ENCODE measurements around the gene INTS1.

INTS1 gene

GRCh38 chr7:1426474-1426873, 77.7 kb downstream of the INTS1 start:
- Mint-ChIP-seq H3K9me3 (no peaks in the 10 kb centered on the region), H3K27ac (no peak overlapping the region), H3K36me3 (no peaks in the 10 kb centered on the region), H3K4me1 (no peaks in the 10 kb centered on the region), H3K4me3 (no peak overlapping the region)
- DNase-seq (ENCODE audit: low spot score in 2 of 2), result no peak
- no peak for ATAC-seq

GRCh38 chr7:1425292-1426136, 78.7 kb downstream of the INTS1 start:
- Mint-ChIP-seq H3K4me3 (no peak overlapping the region), H3K9me3 (no peaks in the 10 kb centered on the region), H3K36me3 (no peaks in the 10 kb centered on the region), H3K4me1 (no peaks in the 10 kb centered on the region), H3K27ac (no peak overlapping the region)
- no peak for DNase-seq (ENCODE audit: low spot score in 2 of 2)
- ATAC-seq, result peak; percentile 41

DNA sequence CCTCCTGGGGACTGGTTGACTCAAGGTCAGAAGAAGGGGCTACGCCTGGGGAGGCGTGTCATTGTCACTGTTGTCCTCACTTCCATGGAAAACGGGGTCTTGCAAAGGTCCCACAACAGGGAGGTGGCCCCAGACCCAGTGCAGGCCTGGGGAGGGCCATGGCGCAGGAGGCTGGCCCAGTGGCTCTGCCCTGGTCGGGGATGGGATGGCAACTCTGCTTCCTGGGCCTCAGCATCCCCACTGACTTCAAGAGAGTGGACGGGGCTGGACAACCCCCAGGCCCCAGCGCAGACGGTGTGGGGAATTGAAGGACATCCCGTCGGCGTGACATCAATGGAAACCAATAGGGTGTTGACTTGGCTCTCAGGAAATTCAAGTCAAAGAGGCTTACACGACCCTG, 80.1 kb downstream of the INTS1 start:
- peaks cover 6% of the 10 kb centered on the region for H3K4me1 Mint-ChIP-seq
- no peaks in the 10 kb centered on the region for H3K9me3 Mint-ChIP-seq
- H3K4me3 Mint-ChIP-seq, result no peak overlapping the region
- no peak overlapping the region for H3K27ac Mint-ChIP-seq
- DNase-seq (ENCODE audit: low spot score in 2 of 2) (no peak), ATAC-seq (no peak)
- no peaks in the 10 kb centered on the region for H3K36me3 Mint-ChIP-seq

GRCh38 chr7:1423264-1423811, 80.9 kb downstream of the INTS1 start:
- no peaks in the 10 kb centered on the region for H3K9me3 Mint-ChIP-seq
- ATAC-seq, result no peak
- peaks cover 10% of the 10 kb centered on the region for H3K4me1 Mint-ChIP-seq
- H3K4me3 Mint-ChIP-seq, result no peak overlapping the region
- no peak overlapping the region for H3K27ac Mint-ChIP-seq
- no peak for DNase-seq (ENCODE audit: low spot score in 2 of 2)
- H3K36me3 Mint-ChIP-seq, result no peaks in the 10 kb centered on the region

DNA sequence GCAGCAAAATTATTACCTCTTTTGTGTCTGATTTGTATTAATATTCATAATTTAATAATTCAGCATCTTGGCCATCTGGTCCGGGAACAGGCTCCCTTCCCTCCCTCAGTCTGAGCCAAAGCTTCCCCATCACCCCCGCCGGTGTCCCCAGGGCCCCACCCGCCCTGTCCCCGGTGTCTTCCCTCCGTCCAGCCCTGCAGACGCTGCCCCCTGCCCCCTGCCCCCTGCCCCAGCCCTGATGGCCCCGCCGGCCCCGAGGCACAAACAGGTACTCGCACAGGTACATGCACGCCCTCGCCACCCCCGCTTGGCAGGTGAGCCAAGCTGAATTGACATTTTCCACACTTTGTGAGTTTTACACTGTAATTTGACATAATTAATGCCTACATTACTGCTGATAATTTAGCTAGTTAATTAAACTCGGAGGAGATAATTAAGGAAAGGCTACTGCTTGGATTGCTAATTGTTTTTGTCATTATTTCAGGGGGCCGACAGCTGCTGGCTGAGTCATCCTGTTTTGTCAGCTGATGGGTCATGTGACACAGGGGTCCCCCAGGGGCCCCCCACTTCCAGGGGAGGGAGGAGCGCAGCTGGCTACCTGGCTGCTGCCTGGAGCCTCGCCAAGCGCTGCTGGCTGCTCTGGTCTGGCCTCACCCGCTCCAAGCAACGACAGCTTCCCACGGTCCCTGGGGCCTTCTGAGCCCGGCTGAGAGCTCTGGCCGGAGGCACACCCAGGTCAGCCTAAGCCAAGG, 81.5 kb downstream of the INTS1 start:
- ATAC-seq, result no peak
- H3K27ac Mint-ChIP-seq, result no peak overlapping the region
- H3K36me3 Mint-ChIP-seq, result no peaks in the 10 kb centered on the region
- H3K9me3 Mint-ChIP-seq, result no peaks in the 10 kb centered on the region
- DNase-seq (ENCODE audit: low spot score in 2 of 2), result no peak
- peaks cover 16% of the 10 kb centered on the region for H3K4me1 Mint-ChIP-seq
- no peak overlapping the region for H3K4me3 Mint-ChIP-seq

DNA sequence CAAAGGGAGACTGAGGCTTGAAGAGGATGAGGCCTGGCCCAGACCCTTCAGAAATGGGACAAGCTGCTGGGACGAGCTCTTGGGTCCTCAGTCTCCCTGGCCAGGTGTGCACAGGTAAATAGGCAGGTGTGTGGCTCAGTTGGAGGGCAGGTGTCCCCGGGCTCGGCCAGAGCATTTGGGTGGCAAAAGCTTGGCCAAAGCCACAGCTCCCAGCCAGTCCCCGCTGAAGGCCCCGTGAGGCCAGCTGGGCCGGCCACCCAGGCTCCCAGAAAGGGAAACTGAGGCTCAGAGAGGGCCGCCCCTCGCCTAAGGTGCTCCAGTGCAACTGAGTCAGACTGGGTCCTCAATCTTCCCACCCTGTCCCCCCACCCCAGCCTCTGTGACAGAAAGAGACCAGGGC, 82.2 kb downstream of the INTS1 start:
- no peak overlapping the region for H3K27ac Mint-ChIP-seq
- H3K4me1 Mint-ChIP-seq, result peaks cover 24% of the 10 kb centered on the region
- H3K9me3 Mint-ChIP-seq, result no peaks in the 10 kb centered on the region
- DNase-seq (ENCODE audit: low spot score in 2 of 2) (no peak), ATAC-seq (no peak)
- no peaks in the 10 kb centered on the region for H3K36me3 Mint-ChIP-seq
- no peak overlapping the region for H3K4me3 Mint-ChIP-seq

DNA sequence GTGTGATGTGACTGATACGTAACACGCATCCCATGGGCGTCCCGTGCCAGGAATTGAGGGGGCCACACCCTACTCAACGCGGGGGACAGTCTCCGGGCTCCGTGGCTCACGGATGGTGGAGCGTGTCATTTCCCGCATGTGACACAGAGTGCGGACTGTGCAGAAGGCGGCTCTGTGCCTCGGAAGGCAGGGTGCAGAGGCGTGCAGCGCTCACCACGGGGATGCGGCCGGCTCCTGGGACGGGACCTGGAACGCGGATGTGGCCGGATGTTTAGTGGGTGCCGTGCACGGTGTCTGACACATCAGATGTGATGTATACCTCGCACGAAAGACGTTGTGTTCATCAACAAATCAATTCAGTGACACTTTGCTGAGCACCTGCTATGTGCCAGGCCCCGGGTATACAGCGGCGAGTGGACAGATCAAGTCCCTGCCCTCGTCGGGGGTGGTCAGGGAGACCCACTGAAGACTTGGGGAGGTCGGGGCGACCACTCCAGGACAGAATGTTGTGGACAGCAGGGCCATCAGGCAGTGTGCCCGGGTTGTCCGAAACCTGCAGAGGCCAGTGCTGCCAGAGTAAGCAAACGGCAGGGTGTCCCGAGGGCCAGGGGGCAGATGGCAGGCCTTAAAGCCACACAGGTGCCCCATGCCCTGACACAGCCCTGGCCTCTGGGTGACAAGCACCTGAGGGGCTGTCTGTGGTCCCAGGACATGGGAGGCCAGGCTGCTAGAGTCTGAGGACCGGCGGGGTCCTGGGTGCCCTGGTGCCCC, 83.0 kb downstream of the INTS1 start:
- DNase-seq (ENCODE audit: low spot score in 2 of 2) (no peak), ATAC-seq (no peak)
- H3K27ac Mint-ChIP-seq, result no peak overlapping the region

More for the DNA sequence above, 83.0 kb downstream of the INTS1 start:
- H3K4me1 Mint-ChIP-seq, result peaks cover 28% of the 10 kb centered on the region
- no peaks in the 10 kb centered on the region for H3K36me3 Mint-ChIP-seq
- H3K9me3 Mint-ChIP-seq, result no peaks in the 10 kb centered on the region
- H3K4me3 Mint-ChIP-seq, result no peak overlapping the region

Data from stimulated activated effector memory CD8-positive, alpha-beta T cell treated with anti-CD3 and anti-CD28 coated beads, Interleukin-12 subunit alpha, Interleukin-12 subunit beta, amount 100 ng/mL, for 72 hours (primary cell).